Hematopoietic multipotent progenitor cell (in vitro differentiated cells): ENCODE data around the gene VIL1. TPM values are rescaled to one million over a fixed set of nuclear protein-coding genes. Genes with fewer than 3 reads are reported as not detected.
A peak's percentile ranks its signal among the peaks of the same experiment; 100 is the strongest.

ENCODE experiments used
- DNase-seq, 3 donors: peaks; one replicate each; pipeline ENCODE4 v3.0.0-alpha.2; 2011 to 2015; ENCODE audit warnings: low read depth in 2 of 3, low spot score in 2 of 3
- total RNA-seq: library from RNA; depleted of rRNA; stranded (reverse); fragments of >200 nt; gene quantifications from one replicate; pipeline ENCODE4 v1.2.3, GENCODE V29; 2012

Gene VIL1
- total RNA-seq, 1 donor = under 0.01 TPM

DNA sequence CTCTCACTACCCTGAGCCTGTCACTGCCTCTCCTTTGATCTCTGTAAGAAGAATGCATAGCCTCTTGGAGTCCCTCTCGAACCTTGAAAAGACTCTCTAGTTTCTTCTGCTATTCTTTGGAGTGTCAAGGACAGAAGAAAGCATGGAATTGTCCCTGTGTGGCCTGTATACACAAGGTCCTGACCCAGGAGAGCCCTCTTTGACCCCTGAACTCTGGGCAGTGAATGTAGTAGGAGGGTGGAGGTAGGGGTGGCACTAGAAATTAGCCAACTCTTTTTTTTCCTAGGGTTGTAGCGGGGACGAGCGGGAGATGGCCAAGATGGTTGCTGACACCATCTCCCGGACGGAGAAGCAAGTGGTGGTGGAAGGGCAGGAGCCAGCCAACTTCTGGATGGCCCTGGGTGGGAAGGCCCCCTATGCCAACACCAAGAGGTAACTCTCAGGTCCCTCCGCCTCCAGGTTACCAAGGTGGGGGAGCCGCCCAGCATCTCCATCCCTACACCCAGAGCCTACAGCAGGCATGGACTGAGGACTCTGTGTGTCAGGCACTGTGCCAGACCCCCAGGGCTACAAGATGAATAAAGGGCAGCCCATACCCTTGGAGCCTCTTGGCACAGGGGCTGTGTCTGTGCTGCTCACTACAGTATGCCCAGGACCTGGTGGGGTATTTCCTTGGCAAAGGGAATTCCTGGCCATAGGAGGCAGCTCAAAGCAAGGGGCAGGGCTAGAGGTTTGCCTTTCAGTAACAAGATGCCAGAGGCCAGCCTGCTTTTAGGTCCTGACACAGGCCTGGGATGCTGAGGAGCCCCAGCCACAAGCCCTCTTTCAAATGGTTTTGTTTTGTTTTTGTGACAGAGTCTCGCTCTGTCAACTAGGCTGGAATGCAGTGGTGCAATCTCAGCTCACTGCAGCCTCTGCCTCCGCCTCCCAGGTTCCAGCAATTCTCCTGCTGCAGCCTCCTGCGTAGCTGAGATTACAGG, 16.4 kb downstream of the VIL1 start:
- no peak for DNase-seq

GRCh38 chr2:218436992-218437391, 18.1 kb downstream of the VIL1 start:
- no peak for DNase-seq

DNA sequence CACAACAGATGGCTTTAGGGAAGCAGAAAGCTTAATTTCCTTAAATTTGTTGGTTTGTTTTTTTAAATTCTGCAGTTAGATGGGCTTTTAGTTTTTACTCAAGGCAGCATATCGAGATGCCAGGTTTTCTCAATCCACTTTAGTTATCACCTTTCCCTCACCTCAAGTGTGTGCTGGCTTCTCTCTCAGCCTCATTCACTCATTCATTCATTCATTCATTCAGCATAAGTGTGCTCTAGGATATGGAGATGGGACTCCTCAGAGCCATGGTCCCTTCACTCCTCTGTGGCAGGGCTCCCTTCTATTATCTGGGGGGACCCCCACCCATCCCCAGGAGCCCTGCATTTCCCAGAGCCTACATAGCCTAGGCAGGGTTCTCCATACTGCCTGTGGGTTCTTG, 19.0 kb downstream of the VIL1 start:
- no peak for DNase-seq

GRCh38 chr2:218438596-218438995, 19.7 kb downstream of the VIL1 start:
- no peak for DNase-seq

DNA sequence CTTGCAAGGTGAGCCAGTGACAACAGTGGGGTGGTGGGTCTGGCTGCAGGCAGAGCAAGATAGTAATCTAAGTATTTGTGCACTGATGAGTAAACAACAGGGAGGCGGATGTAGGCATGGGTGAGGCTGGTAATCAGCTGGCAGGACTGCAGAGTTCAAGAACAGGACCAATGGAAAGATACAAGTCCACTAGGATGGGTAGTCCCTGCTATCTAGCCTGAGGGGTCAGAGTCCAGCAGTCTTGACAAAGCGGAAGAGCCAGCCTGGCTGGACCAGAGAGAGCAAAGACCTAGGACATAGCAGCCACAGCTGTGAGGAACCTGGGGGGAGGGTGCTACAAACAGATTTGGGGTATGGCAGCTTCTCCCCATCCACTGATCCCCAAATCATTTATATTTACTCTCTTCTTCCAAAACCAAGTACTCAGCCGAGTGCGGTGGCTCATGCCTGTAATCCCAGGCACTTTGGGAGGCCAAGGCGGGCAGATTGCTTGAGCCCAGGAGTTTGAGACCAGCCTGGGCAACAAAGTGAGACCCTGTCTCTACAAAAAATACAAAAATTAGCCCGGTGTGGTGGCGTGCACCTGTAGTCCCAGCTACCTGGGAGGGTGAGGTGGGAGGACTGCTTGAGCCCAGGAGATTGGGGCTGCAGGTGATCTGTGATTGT, 25.9 kb downstream of the VIL1 start:
- no peak for DNase-seq

DNA sequence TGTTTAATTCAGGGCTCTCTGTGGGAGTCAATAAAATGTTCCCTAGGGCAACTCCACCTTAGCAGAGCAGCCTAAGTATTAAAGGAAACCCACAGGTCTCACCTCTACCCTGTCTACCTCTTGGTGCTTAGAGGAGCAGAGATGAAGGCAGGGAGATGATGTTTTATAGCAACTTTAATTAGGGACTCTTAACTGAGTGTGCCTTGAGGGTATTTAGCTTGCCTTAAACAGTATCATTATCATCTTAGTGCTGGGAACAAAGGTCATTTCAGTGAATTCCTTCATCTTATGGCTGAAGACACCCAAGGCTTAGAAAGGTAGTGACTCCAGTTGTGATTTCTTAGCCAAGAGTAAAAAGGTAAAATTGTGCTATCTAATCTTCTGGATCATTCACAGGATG, 26.7 kb downstream of the VIL1 start:
- no peak for DNase-seq

- DNase-seq = no peak
These were observed 27.6 kb downstream of the VIL1 start for GRCh38 chr2:218446547-218446946.

- no peak for DNase-seq
These were observed 28.1 kb downstream of the VIL1 start for GRCh38 chr2:218447072-218447471.

DNA sequence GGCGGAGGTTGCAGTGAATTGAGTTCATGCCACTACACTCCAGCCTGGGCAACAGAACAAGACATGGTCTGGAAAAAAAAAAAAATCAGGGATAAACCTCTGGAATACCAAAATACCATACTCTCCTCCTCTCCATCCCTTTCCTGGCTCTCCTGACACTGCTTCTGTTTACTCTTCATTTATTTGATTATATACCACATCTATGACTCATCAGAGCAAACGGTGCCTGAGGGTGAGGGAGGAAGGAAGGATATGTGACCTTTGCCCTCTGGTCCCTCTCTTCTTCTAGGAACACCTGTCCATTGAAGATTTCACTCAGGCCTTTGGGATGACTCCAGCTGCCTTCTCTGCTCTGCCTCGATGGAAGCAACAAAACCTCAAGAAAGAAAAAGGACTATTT, 30.0 kb downstream of the VIL1 start:
- no peak for DNase-seq

DNA sequence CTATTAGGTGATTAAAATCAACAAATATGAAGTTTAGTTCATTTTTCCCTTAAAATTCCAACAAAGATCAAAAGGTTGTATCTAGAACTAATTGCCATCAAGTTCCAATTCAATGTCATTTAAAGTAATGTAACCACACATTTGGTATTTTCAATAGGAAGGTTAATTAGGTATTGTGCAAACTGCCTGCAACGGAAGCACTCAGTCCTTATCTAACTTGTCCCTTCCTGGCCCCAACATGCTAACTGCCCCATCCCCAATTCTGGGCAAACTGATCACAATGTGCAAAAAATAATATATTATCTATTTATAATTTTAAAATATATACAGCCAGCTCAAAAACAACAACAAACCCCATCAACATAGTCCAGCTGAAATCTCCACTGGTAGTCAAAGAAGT, 33.2 kb downstream of the VIL1 start:
- no peak for DNase-seq

- DNase-seq = no peak
These were observed 37.9 kb downstream of the VIL1 start for GRCh38 chr2:218456849-218457248.

DNA sequence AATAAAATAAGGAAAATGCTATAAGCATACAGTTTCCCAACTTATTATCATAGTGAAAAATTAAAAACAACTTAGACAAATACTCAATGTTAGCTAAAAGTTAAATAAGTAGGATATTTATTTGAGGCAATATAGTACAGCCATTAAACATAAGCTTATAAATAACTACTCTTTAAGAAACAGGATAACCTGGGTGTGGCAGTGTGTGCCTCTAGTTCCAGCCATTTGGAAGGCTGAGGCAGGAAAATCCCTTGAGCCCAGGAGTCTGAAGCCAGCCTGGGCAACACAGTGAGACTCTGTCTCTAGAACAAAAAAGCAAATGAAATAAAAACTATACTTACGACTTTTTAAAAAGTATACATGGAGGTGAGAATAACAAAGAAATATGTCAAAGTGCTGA, 39.7 kb downstream of the VIL1 start:
- DNase-seq = no peak

DNA sequence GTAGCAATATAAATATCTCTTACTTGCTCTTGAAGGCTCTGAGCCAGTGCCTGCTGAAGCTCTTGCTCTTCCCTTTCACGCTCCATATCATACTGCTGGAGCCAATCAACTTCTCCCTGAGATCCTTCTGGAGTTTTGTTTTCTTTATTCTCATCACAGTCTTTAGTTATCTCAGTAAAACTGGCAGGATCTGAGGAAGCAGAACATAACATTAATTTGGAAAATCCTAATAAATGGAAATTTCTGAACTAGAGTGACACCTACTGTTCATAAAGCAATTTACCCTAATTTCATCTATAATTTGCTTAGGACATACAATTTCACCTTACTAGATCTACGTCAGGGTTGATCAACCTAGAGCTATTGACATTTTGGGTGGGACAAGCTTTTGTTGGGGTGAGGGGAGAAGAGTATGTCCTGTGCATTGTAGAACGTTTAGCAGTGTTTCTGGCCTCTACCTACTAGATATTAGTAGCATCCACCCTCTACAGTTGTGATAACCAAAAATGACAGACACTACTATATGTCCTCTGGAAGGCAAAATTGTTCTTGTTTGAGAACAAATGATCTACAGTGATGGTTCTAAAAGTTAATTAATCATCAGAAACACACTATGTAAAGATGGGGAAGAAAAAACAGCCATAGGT, 47.2 kb downstream of the VIL1 start:
- peak in 2 of 3 donors; percentile 13 to 37 for DNase-seq

DNA sequence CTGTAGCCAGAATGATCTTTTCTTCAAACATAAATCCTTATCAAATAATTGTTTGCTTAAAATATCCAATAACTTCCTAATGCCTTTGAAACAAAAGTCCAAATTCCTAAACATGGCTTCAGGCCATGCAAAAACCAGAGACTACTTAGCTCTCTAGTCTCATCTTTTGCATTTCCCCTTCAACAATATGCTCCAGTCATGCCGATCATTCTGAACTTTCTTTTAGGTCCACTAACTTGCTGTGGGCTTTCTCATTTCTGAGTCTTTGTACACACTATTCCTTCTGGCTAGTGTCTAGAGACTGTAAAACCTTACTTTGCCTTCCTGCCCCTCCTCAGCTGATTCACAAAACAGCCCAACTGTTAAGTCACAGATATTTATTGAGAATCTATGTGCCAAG, 51.5 kb downstream of the VIL1 start:
- DNase-seq = no peak

DNA sequence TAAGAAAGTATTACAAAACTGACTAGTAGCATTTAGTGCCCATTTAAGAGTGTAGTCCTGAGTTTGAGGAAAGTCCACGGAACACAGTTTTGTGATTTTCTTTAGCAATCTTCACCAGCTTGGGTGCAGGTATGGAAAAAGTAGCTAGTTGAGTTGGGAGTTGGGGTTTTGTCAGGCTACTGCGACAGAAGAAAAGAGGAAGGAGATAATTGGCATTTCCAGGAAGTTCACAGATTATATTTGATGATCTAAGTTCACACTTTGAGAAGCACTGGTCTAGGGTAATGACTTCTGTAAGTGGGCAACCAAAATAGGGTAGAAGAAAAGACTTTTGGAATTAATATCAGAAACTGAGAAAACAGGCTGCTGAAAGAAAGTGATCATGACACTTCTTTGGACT, 52.1 kb downstream of the VIL1 start:
- no peak for DNase-seq

DNA sequence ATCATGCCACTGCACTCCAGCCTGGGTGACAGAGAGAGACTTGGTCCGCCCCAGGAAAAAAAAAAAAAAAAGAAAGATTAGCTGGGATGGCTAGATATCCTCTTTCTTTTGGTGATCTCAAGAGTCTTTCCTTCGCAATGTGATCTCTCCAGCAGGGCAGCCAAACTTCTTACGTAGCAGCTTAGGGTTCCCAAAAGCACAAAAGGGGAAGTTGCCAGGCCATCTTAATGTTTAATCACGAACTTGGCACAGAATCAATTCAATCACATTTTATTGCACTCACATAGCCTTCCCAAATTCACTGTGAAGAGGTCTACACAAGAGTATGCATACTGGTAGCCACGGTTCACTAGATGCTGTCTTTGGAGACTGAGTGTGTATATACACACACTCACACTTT, 53.1 kb downstream of the VIL1 start:
- DNase-seq = peak in 2 of 3 donors; percentile 53 to 84

DNA sequence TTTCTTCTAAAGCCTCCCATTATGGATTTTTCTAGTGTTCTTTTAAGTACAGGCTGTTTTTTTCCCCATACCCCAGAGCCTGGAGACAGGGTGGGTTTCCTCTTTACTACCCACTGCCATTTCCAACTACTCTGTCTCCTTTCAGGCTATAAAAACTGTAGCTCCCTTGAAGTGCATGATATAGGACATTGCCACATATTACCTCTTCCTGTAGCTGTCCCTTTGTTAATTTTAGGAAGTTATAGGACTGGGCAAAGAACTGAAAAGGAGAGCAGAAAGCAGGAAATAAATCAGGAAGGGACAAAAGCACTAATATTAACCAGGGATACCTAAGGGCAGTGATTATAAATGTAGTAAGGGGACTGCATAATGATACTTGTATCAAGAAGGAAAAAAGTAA, 54.1 kb downstream of the VIL1 start:
- DNase-seq = no peak

- no peak for DNase-seq
These were observed 55.6 kb downstream of the VIL1 start for GRCh38 chr2:218474527-218474926.

DNA sequence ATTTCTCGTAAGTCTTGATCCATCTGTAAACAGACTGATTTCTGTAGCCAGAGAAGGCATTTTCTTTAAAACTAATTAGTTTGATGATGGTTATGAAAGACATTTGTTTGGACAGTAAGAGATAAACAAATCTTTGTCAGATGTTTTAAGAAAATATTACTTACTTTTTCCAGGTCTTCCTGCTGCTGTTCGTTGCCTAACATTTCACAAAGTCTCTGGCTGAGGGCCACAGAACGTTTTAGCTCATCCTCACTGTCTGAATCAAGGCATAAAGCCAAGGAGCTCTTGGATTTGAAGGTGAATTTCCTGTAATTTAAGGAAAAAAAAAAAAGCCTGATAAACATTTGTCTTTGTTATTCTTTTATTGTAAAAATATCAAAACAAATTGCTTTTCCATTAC, 57.8 kb downstream of the VIL1 start:
- DNase-seq = no peak

DNA sequence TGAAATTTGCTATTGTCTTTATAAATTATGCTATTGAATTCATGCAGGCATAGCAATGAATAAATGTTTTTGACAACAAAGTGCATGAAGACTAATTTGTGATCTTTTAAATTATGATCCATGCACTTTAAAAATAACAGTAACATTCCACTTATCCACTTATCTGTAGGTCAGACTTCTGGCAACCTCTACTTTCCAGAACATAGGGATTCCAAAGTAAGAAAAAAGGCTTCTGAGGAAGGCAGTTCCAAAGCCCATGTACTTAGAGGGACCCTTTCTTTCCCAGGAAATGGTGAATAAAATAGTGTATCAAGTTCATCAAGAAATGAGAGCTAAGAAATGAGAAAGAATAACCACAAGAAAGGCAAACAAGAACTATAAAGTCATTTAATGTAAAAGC, 58.3 kb downstream of the VIL1 start:
- DNase-seq = no peak

DNA sequence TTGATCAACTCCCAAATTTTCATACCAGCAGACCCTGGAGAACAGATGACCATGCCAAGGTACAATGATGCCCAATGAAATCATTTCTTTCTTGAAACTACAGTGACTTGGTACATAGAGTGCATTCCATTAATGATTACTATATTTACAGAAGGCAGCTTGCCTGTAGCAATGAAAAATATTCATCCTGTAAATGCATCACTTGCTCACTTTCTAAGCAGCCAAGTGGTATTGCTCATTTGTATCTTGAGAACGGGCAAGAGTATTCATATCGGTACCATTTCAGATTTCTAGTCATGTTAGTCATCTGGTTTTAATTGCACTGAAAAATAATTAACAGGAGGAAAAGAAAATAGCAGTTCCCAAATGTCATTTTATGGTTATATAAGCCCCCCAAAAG, 59.6 kb downstream of the VIL1 start:
- no peak for DNase-seq

DNA sequence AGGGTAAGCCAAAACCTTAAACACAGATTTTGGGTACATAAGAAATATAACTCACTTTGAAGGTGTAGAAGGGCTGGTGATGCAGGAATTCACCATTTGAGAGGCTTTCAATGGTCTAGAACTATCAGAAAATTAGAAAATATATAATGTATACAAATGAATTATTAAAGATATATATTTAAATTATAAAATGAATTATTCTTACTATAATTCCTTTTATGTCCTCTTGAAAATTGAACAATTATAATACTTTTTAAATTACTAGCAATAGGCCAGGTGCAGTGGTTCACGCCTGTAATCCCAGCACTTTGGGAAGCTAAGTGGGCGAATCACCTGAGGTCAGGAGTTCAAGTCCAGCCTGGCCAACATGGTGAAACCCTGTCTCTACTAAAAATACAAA, 60.7 kb downstream of the VIL1 start:
- no peak for DNase-seq
